Smooth muscle cell (in vitro differentiated cells): ENCODE measurements around the gene TRAPPC2L. TPM values are rescaled to one million over a fixed set of nuclear protein-coding genes. Genes with fewer than 3 reads are reported as not detected.

ENCODE experiments used
- DNase-seq: peaks from one replicate; lab custom pipeline; 2025; ENCODE audit not compliant: unreplicated experiment; lab: John Stamatoyannopoulos, UW
- H2AFZ ChIP-seq: fragments of 200-600 bp; sonication (generic); 2 replicates; pipeline ENCODE4 v1.6.0; 2016; ENCODE audit warnings: antibody characterized with exemption, low read depth, mild to moderate bottlenecking
- H3F3A ChIP-seq: fragments of 200-600 bp; sonication (generic); 2 replicates; pipeline ENCODE4 v1.6.0; 2017; ENCODE audit warnings: antibody characterized with exemption, low read depth
- H3K27ac ChIP-seq: fragments of 200-600 bp; sonication (generic); 2 replicates; pipeline ENCODE4 v1.5.1; 2016; ENCODE audit warnings: low read depth, mild to moderate bottlenecking
- H3K27me3 ChIP-seq: fragments of 200-600 bp; sonication (generic); 2 replicates; pipeline ENCODE4 v1.6.1; 2016; ENCODE audit warnings: low read depth, mild to moderate bottlenecking
- H3K36me3 ChIP-seq: fragments of 200-600 bp; sonication (generic); 2 replicates; pipeline ENCODE4 v1.5.1; 2016; ENCODE audit warnings: low read depth
- H3K4me1 ChIP-seq: fragments of 200-600 bp; sonication (generic); 2 replicates; pipeline ENCODE4 v1.5.1; 2016; ENCODE audit warnings: low read depth
- H3K4me2 ChIP-seq: fragments of 200-600 bp; sonication (generic); 2 replicates; pipeline ENCODE4 v1.6.0; 2016; ENCODE audit warnings: mild to moderate bottlenecking
- H3K4me3 ChIP-seq: fragments of 200-600 bp; sonication (generic); 2 replicates; pipeline ENCODE4 v1.5.1; 2016; ENCODE audit warnings: mild to moderate bottlenecking
- H3K79me2 ChIP-seq: fragments of 200-600 bp; sonication (generic); 2 replicates; pipeline ENCODE4 v1.6.0; 2016; ENCODE audit warnings: low read depth, mild to moderate bottlenecking
- H3K9ac ChIP-seq: fragments of 200-600 bp; sonication (generic); 2 replicates; pipeline ENCODE4 v1.6.0; 2016; ENCODE audit warnings: low read depth
- H3K9me3 ChIP-seq: fragments of 200-600 bp; sonication (generic); replicated peaks from 2 replicates; pipeline ENCODE4 v1.5.1; 2016; ENCODE audit warnings: low read depth
- H4K20me1 ChIP-seq: fragments of 200-600 bp; sonication (generic); 2 replicates; pipeline ENCODE4 v1.6.0; 2016; ENCODE audit warnings: low read depth
- CTCF ChIP-seq: fragments of 200-600 bp; sonication (generic); IDR thresholded peaks from 2 replicates; pipeline ENCODE4 v1.5.1; 2017; ENCODE audit warnings: borderline replicate concordance, mild to moderate bottlenecking, antibody characterized with exemption; ENCODE audit not compliant: insufficient read depth, poor library complexity, severe bottlenecking
- WGBS: methylation state at CpG from one replicate; pipeline ENCODE4 v1.1.7; 2016; ENCODE audit warnings: low lambda C conversion rate; 5-methylcytosine and 5-hydroxymethylcytosine counted together
- polyA plus RNA-seq: library from polyadenylated mRNA; unstranded; fragments of >200 nt; fragmentation: Nextera tagmentation; extraction: Ambion mirVana; gene quantifications from 2 replicates; pipeline ENCODE4 v1.2.1, GENCODE V29; 2016
- total RNA-seq: library from RNA; depleted of rRNA; stranded (reverse); fragments of >200 nt; gene quantifications from 2 replicates; pipeline ENCODE4 v1.2.3, GENCODE V29; 2014

Gene TRAPPC2L
- total and polyA plus RNA-seq, 2 experiments from 2014 or later = 17.9 to 125 TPM

GRCh38 chr16:88813269-88814143 is 43.4 kb upstream of the TRAPPC2L start:
- 93% methylated on average over 23 of the region's 26 CpGs for WGBS
- Histone ChIP-seq H3K4me2 (no peak overlapping the region), H3F3A (no peaks in the 10 kb centered on the region), H2AFZ (no peak overlapping the region), H3K4me1 (peaks cover 10% of the 10 kb centered on the region), H3K27me3 (no peaks in the 10 kb centered on the region), H3K36me3 (no peaks in the 10 kb centered on the region), H3K9me3 (no peaks in the 10 kb centered on the region), H3K79me2 (no peaks in the 10 kb centered on the region), H3K4me3 (no peak overlapping the region), H3K9ac (no peak overlapping the region), H3K27ac (no peak overlapping the region), H4K20me1 (peaks cover 9% of the 10 kb centered on the region)
- no peak for TF ChIP-seq CTCF
- DNase-seq = no peak

GRCh38 chr16:88814144-88814502 is 42.8 kb upstream of the TRAPPC2L start:
- Histone ChIP-seq H3K27ac (no peak overlapping the region), H3K9ac (no peak overlapping the region), H3K9me3 (no peaks in the 10 kb centered on the region), H4K20me1 (peaks cover 9% of the 10 kb centered on the region), H2AFZ (no peak overlapping the region), H3K4me1 (peaks cover 10% of the 10 kb centered on the region), H3K79me2 (no peaks in the 10 kb centered on the region), H3K4me3 (no peak overlapping the region), H3K27me3 (no peaks in the 10 kb centered on the region), H3F3A (no peaks in the 10 kb centered on the region), H3K4me2 (no peak overlapping the region), H3K36me3 (no peaks in the 10 kb centered on the region)
- TF ChIP-seq CTCF = no peak
- no peak for DNase-seq
- WGBS = 97% methylated on average over 13 of the region's 13 CpGs

- H2AFZ ChIP-seq = no peak overlapping the region
- no peak for DNase-seq
- H3K4me1 ChIP-seq = peaks cover 9% of the 10 kb centered on the region
- H3K79me2 ChIP-seq = no peaks in the 10 kb centered on the region
- H3K27me3 ChIP-seq = no peaks in the 10 kb centered on the region
- no peak overlapping the region for H3K9ac ChIP-seq
- H3K4me3 ChIP-seq = no peak overlapping the region
- no peaks in the 10 kb centered on the region for H3F3A ChIP-seq
- H3K27ac ChIP-seq = no peak overlapping the region
- WGBS = 96% methylated on average over 10 of the region's 10 CpGs
- no peaks in the 10 kb centered on the region for H3K9me3 ChIP-seq
- no peaks in the 10 kb centered on the region for H3K36me3 ChIP-seq
- no peak for TF ChIP-seq CTCF
- peaks cover 9% of the 10 kb centered on the region for H4K20me1 ChIP-seq
- H3K4me2 ChIP-seq = no peak overlapping the region
Observed at GRCh38 chr16:88815227-88815626, 41.7 kb upstream of the TRAPPC2L start.
